H1 (cell line): ENCODE data around the gene XPO6.

Source experiments
- CEBPB ChIP-seq: IDR thresholded peaks from 2 replicates; pipeline ENCODE4 v1.6.1; 2012; ENCODE audit warnings: low read depth, low read length
- POLR2A ChIP-seq, 2 experiments: IDR thresholded peaks; 1 replicate in 1 of 2; 2 replicates in 1 of 2; pipeline ENCODE4 v1.6.1; 2011; ENCODE audit warnings: low read depth in 2 of 2, low read length in 2 of 2, mild to moderate bottlenecking in 2 of 2; ENCODE audit errors: control extremely low read depth in 1 of 2
- TF ChIP-seq, protein P1 (sequence below), 3 experiments: IDR thresholded peaks; 1 replicate in 2 of 3; 2 replicates in 1 of 3; pipeline versions ENCODE4 v1.5.1 to v1.6.1; 2011; ENCODE audit warnings: low read length in 3 of 3, mild to moderate bottlenecking in 3 of 3, inconsistent platforms in 2 of 3, low read depth in 1 of 3, moderate library complexity in 1 of 3; ENCODE audit not compliant: insufficient read depth in 1 of 3; ENCODE audit errors: control extremely low read depth in 1 of 3

DNA sequence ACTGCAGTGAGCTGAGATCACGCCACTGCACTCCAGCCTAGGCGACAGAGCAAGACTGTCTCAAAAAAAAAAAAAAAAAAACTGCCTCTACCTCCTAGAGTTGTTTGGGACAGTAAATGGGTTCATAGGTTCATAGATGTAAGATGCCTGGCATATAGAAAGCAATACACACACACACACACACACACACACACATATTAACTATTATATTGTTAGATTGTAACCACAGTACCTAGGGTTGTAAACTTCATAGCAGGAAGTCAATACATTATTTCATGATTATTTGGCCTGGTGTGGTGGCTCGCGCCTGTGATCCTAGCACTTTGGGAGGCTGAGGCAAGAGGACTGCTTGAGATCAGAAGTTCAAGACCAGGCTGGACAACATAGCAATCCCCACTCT is 5.8 kb downstream of the XPO6 start:
- TF ChIP-seq, protein P1, sequence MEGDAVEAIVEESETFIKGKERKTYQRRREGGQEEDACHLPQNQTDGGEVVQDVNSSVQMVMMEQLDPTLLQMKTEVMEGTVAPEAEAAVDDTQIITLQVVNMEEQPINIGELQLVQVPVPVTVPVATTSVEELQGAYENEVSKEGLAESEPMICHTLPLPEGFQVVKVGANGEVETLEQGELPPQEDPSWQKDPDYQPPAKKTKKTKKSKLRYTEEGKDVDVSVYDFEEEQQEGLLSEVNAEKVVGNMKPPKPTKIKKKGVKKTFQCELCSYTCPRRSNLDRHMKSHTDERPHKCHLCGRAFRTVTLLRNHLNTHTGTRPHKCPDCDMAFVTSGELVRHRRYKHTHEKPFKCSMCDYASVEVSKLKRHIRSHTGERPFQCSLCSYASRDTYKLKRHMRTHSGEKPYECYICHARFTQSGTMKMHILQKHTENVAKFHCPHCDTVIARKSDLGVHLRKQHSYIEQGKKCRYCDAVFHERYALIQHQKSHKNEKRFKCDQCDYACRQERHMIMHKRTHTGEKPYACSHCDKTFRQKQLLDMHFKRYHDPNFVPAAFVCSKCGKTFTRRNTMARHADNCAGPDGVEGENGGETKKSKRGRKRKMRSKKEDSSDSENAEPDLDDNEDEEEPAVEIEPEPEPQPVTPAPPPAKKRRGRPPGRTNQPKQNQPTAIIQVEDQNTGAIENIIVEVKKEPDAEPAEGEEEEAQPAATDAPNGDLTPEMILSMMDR (IDR thresholded peaks at IDR 0.05; ENCODE audit: control extremely low read depth in 1 of 3, insufficient read depth in 1 of 3, low read depth in 1 of 3, low read length in 3 of 3) = no peak
- TF ChIP-seq POLR2A (IDR thresholded peaks at IDR 0.05; ENCODE audit: control extremely low read depth in 1 of 2, low read depth in 2 of 2, low read length in 2 of 2) = no peak
- no peak for TF ChIP-seq CEBPB
